HepG2 (cell line): ENCODE results near the gene TNS1. TPM values are rescaled to one million over a fixed set of nuclear protein-coding genes. Genes with fewer than 3 reads are reported as not detected.

Experiments used
- ATAC-seq: fragments of 200-7000 bp; cut with Tn5 transposase; 3 replicates; pipeline ENCODE4 v1.9.1; 2020; ENCODE audit warnings: mild to moderate bottlenecking, moderate library complexity
- BruUV-seq: library from RNA; stranded (reverse); fragments of 400-500 nt; replicated peaks from 2 replicates; lab custom pipeline; 2021; lab: Mats Ljungman, UMichigan
- CTCF ChIA-PET: fragments of 300-600 bp; formaldehyde crosslinking; extraction: SDS; loops from one replicate; lab custom pipeline; 2021; ENCODE audit warnings: low total read pairs, inconsistent platforms, low intra/inter-chr PET ratio; lab: Yijun Ruan, JAX
- POLR2A ChIA-PET: fragments of 350-600 bp; sonication (Branson Sonifier 250); formaldehyde crosslinking; loops from one replicate; lab custom pipeline; 2020; ENCODE audit warnings: antibody characterized with exemption, inconsistent platforms; lab: Yijun Ruan, JAX
- DNase-seq: peaks from one replicate; pipeline ENCODE4 v3.0.0-alpha.2; 2015; ENCODE audit warnings: low spot score
- FAIRE-seq: peaks from 3 replicates; lab custom pipeline; 2011; peaks lifted over from hg19 to GRCh38; lab: Jason Lieb, UNC
- H2AFZ ChIP-seq: one replicate; pipeline ENCODE4 v1.6.1; 2011; ENCODE audit warnings: low read length, inconsistent platforms
- H3K27ac ChIP-seq: fragments of 300-600 bp; 3 replicates; pipeline ENCODE4 v1.8.0; 2011; ENCODE audit warnings: mixed run types, mild to moderate bottlenecking, mixed read lengths, low read length, inconsistent platforms; ENCODE audit not compliant: insufficient read depth; ENCODE audit errors: extremely low read length
- H3K27me3 ChIP-seq, 2 experiments: fragments of 200-600 bp in 1 of 2; 2 replicates in 1 of 2; 3 replicates in 1 of 2; pipeline versions ENCODE4 v1.6.0 to v1.8.0; 2011; ENCODE audit warnings: low read length in 2 of 2, mild to moderate bottlenecking in 2 of 2, moderate library complexity in 2 of 2, inconsistent platforms in 1 of 2; ENCODE audit not compliant: insufficient read depth in 2 of 2, control insufficient read depth in 1 of 2
- H3K36me3 ChIP-seq, 2 experiments: fragments of 200-600 bp in 1 of 2; replicated peaks in 1 of 2; 2 replicates in 1 of 2; 3 replicates in 1 of 2; pipeline versions ENCODE4 v1.5.1 to v1.8.0; 2011; ENCODE audit warnings: low read length in 2 of 2, inconsistent platforms in 1 of 2; ENCODE audit not compliant: insufficient read depth in 2 of 2, control insufficient read depth in 1 of 2
- H3K4me1 ChIP-seq: 2 replicates; pipeline ENCODE4 v1.5.1; 2012; ENCODE audit warnings: low read length, inconsistent platforms; ENCODE audit not compliant: insufficient read depth
- H3K4me2 ChIP-seq: 2 replicates; pipeline ENCODE4 v1.6.0; 2011; ENCODE audit warnings: low read depth, low read length, inconsistent platforms
- H3K4me3 ChIP-seq, 3 experiments: fragments of 200-600 bp in 1 of 3; sonication (generic), shearing (Covaris generic) in 1 of 3; replicated peaks in 1 of 3; 2 replicates each; pipeline ENCODE4 v1.5.1; 2011 to 2016; ENCODE audit warnings: low read length in 3 of 3, inconsistent platforms in 2 of 3, low read depth in 2 of 3, mild to moderate bottlenecking in 2 of 3, control low read depth in 1 of 3, mixed read lengths in 1 of 3; ENCODE audit not compliant: insufficient read depth in 1 of 3
- H3K79me2 ChIP-seq: one replicate; pipeline ENCODE4 v1.6.1; 2011; ENCODE audit warnings: low read length, inconsistent platforms; ENCODE audit not compliant: insufficient read depth
- H3K9ac ChIP-seq: 2 replicates; pipeline ENCODE4 v1.6.0; 2011; ENCODE audit warnings: mild to moderate bottlenecking, low read depth, low read length, inconsistent platforms; ENCODE audit not compliant: insufficient read depth
- H3K9me3 ChIP-seq: 2 replicates; pipeline ENCODE4 v1.5.1; 2012; ENCODE audit warnings: mild to moderate bottlenecking, low read length
- H4K20me1 ChIP-seq: 2 replicates; pipeline ENCODE4 v1.6.0; 2011; ENCODE audit warnings: inconsistent platforms, mild to moderate bottlenecking, low read length, moderate library complexity; ENCODE audit not compliant: insufficient read depth
- KLF13 ChIP-seq: sonication (generic); formaldehyde crosslinking; IDR thresholded peaks from 2 replicates; pipeline ENCODE4 v1.4.0; 2020; ENCODE audit warnings: mild to moderate bottlenecking, missing genetic modification reagents
- THAP7 ChIP-seq: sonication (generic); formaldehyde crosslinking; IDR thresholded peaks from 2 replicates; pipeline ENCODE4 v1.8.1; 2023; ENCODE audit warnings: mild to moderate bottlenecking, missing genetic modification reagents
- ZNF232 ChIP-seq: sonication (generic); formaldehyde crosslinking; IDR thresholded peaks from 2 replicates; pipeline ENCODE4 v1.4.0; 2020; ENCODE audit warnings: missing genetic modification reagents, borderline replicate concordance
- ZNF276 ChIP-seq: sonication (generic); formaldehyde crosslinking; IDR thresholded peaks from 2 replicates; pipeline ENCODE4 v1.4.0; 2020; ENCODE audit warnings: mild to moderate bottlenecking, low read depth, missing genetic modification reagents
- ZNF550 ChIP-seq: sonication (generic); formaldehyde crosslinking; IDR thresholded peaks from 2 replicates; pipeline ENCODE4 v1.4.0; 2020; ENCODE audit warnings: mild to moderate bottlenecking, missing genetic modification reagents, borderline replicate concordance
- ZSCAN25 ChIP-seq: sonication (generic); formaldehyde crosslinking; IDR thresholded peaks from 2 replicates; pipeline ENCODE4 v1.8.0; 2022; ENCODE audit warnings: mild to moderate bottlenecking, missing genetic modification reagents
- WGBS: methylation state at CpG from one replicate; pipeline ENCODE4 v1.1.6; 2017; ENCODE audit warnings: low lambda C conversion rate; 5-methylcytosine and 5-hydroxymethylcytosine counted together
- in situ Hi-C: cut with HindIII; loops from 2 replicates; pipeline ENCODE4 v1.10.0; 2017; ENCODE audit warnings: low pct_unique_long_range_greater_than_20kb; ENCODE audit not compliant: extremely low pct_ligation_motif_present
- intact Hi-C: fragments of 100-400 bp; cut with micrococcal nuclease; formaldehyde crosslinking; loops from one replicate; pipeline ENCODE4 v1.10.0; 2022; ENCODE audit not compliant: unreplicated experiment
- polyA plus RNA-seq, 8 experiments: library from polyadenylated mRNA; depleted of rRNA in 3 of 8; stranded (reverse) in 7 of 8; unstranded in 1 of 8; fragments of >200 nt; fragmentation: Illumina TruSeq in 4 of 8; extraction: Trizol in 4 of 8; gene quantifications; 2 replicates each; pipeline versions ENCODE4 v1.2.1 to v1.2.3, GENCODE V29; 2011 to 2016; ENCODE audit warnings: low read depth in 4 of 8, missing spikeins in 1 of 8, mixed read lengths in 1 of 8; ENCODE audit not compliant: insufficient read depth in 1 of 8
- total RNA-seq, 5 experiments: library from RNA; depleted of rRNA; stranded (reverse); fragments of >200 nt; fragmentation: Illumina TruSeq; extraction: Trizol; gene quantifications; 2 replicates each; pipeline ENCODE4 v1.2.3, GENCODE V29; 2016; ENCODE audit warnings: low read depth in 1 of 5

The TNS1 gene
- total and polyA plus RNA-seq, 2 of the 13 experiments (the other 11 are each of a cell fraction or from before 2014, with no cell fraction given) = 1.9 to 118 TPM

DNA sequence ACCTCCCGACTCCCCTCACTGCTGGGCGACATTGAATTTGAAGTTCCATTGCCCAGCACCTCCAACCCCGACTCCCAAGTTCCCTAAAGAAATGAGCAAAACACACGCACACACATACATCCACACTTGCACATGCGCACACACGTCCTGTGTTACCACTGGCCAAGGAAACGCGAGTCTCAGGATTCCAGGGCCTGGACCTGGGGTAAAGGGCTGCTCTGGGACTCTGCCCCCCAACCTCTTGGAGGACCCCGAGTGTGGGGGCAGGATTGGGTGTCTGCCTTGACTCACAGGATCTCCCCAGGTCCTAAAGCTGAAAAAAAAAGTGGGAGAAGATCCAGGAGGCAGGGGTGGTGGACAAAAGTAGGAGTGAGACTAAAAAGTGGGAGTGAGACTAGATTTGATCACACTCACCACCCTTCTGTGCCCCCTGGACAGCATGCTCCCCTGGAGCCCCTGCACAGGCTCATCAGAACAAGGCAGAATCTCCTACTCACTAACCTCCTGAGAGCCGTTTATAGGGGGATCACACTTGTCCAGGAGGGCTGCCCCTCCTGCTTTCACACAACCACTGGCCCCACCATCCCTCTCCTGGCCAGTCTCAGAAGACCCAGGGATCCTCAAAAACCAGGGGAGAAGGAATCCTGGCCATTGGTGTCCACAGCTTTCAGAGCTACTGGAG lies 202.2 kb downstream of the TNS1 start (continued):
- no peak for TF ChIP-seq ZNF550 (CRISPR knock-in tag)
- no peak for TF ChIP-seq ZNF276 (CRISPR knock-in tag)
- no peak for TF ChIP-seq ZSCAN25 (CRISPR knock-in tag)
- no peak for TF ChIP-seq KLF13 (CRISPR knock-in tag)

DNA sequence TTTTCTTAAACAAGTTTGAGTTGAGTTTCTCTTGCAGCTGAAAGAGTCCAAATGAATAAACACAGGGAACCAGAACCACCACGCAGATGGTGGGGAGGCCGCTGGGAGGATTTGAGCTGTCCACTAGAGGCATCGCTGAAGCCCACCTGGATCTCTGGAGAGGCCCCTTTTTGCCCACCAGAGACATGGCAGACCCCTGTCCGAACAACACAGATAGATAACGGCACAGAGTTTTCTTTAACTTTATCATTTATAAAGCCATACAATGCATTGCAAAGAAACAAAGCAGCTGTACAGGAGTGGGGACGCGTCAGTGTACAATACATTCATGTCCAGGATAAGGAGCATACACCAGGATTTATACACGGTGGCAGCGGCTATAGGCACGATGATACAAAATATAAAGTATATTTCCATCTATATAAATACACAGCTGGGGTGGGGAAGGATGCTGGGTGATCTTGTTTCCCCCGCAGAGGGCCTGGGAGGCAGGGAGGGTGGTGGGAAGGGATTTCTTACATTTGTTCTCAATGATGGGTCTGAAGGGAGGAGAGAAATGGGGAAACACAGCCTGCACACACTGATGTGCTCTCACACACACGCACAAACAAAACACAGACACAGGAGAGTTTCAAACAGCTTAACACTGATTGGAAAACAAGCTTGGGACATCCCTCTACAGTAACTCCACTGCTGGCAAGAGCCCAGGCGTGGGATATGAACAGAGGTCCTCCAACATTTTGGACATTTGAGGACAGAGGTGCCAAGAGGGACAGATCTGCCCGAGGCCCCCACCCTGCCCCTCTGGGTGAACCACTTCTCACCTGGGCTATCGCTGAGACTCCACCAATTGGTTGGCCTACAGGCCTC lies 203.0 kb downstream of the TNS1 start:
- in situ Hi-C loops (no loop called here), intact Hi-C loops (no loop called here)
- H3K79me2 ChIP-seq = no peaks in the 10 kb centered on the region
- peaks cover 44% of the 10 kb centered on the region for H3K4me1 ChIP-seq
- no peak overlapping the region for H3K4me2 ChIP-seq
- H3K9me3 ChIP-seq = no peaks in the 10 kb centered on the region
- CTCF ChIA-PET = no interaction called here
- peaks cover 9% of the 10 kb centered on the region; the same call in 1 of the 2 replicates for H4K20me1 ChIP-seq
- no peaks in the 10 kb centered on the region for H3K27me3 ChIP-seq
- H3K36me3 ChIP-seq = peaks cover 0 to 1% of the 10 kb centered on the region in 2 experiments; a peak in 2 of 5 replicates
- 62% methylated on average over 15 of the region's 15 CpGs for WGBS
- H3K4me3 ChIP-seq = no peak overlapping the region
- H2AFZ ChIP-seq = no peak overlapping the region
- BruUV-seq = no TSS peak
- H3K9ac ChIP-seq = no peak overlapping the region
- POLR2A ChIA-PET = no interaction called here
- no peak for ATAC-seq
- DNase-seq = no peak
- no peak for FAIRE-seq
- TF ChIP-seq THAP7 (CRISPR knock-in tag) = 0 out of 2 replicates have a peak, but pooled peaks have one; percentile 46
- TF ChIP-seq ZNF232 (CRISPR knock-in tag) = no peak
- H3K27ac ChIP-seq = no peak overlapping the region
